ENCODE measurements around the gene EDAR. TPM values are rescaled to one million over a fixed set of nuclear protein-coding genes. Genes with fewer than 3 reads are reported as not detected.

Gene EDAR
- polyA plus RNA-seq, 1 of the 3 experiments (the other 2 are of a cell fraction): not detected

DNA sequence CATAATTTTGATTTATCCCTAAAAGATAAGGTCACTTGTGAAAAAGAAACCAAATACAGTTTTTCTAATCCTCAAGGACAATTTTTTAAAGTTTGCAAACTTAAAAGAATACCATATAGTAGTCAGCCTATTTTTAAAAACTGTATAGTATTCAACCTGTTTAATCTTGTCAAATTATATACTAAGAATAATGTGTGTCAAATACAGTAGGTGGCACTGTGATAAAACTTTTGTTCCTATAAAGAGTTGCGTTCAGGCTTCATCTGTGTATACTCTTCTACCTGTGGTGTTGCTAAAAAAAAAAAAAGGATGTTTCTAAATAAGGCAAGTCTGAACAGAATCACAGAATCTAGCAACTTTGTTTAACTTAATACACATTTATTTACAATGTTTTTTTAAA is 133.8 kb downstream of the EDAR start:
- H3F3A ChIP-seq (replicated peaks; ENCODE audit: insufficient read depth): peaks cover 26% of the 10 kb centered on the region
- H3K4me3 ChIP-seq (ENCODE audit: low read depth in 2 of 2, low read length in 1 of 2): no peak overlapping the region
- no peaks in the 10 kb centered on the region for H3K9me3 ChIP-seq
- H3K36me3 ChIP-seq (replicated peaks in 1 of 2; ENCODE audit: control insufficient read depth in 1 of 2, insufficient read depth in 2 of 2, low read length in 1 of 2): peaks cover 3 to 27% of the 10 kb centered on the region in 2 experiments
- no peaks in the 10 kb centered on the region for H3K27me3 ChIP-seq (ENCODE audit: insufficient read depth)
- H3K4me1 ChIP-seq (ENCODE audit: control insufficient read depth in 1 of 2, insufficient read depth in 2 of 2, low read depth in 1 of 2, low read length in 1 of 2): no peaks in the 10 kb centered on the region
- POLR2A ChIA-PET: no interaction called here
- H3K4me2 ChIP-seq: no peak overlapping the region
- WGBS (ENCODE audit: low lambda C conversion rate): 91% methylated on average over 1 of the region's 1 CpG
- CTCF ChIA-PET: interaction anchor here (0.7 to 1.6 kb wide), 3 partner anchors 13 to 153 kb away, joined by 3 to 9 read pairs (median 3); no protein-coding TSS in a partner anchor
- H3K9ac ChIP-seq: no peak overlapping the region
- H4K20me1 ChIP-seq (ENCODE audit: insufficient read depth): no peaks in the 10 kb centered on the region
- TF ChIP-seq RAD21 (IDR thresholded peaks at IDR 0.05; ENCODE audit: low read length) (peak; percentile 53), ELF1 (IDR thresholded peaks at IDR 0.05) (no peak)
- TF ChIP-seq, protein P1, sequence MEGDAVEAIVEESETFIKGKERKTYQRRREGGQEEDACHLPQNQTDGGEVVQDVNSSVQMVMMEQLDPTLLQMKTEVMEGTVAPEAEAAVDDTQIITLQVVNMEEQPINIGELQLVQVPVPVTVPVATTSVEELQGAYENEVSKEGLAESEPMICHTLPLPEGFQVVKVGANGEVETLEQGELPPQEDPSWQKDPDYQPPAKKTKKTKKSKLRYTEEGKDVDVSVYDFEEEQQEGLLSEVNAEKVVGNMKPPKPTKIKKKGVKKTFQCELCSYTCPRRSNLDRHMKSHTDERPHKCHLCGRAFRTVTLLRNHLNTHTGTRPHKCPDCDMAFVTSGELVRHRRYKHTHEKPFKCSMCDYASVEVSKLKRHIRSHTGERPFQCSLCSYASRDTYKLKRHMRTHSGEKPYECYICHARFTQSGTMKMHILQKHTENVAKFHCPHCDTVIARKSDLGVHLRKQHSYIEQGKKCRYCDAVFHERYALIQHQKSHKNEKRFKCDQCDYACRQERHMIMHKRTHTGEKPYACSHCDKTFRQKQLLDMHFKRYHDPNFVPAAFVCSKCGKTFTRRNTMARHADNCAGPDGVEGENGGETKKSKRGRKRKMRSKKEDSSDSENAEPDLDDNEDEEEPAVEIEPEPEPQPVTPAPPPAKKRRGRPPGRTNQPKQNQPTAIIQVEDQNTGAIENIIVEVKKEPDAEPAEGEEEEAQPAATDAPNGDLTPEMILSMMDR (IDR thresholded peaks at IDR 0.05): peak; percentile 51
- no peaks in the 10 kb centered on the region for H3K9me2 ChIP-seq
- no peak overlapping the region for H3K27ac ChIP-seq (ENCODE audit: low read depth in 2 of 2, low read length in 1 of 2)
- no peaks in the 10 kb centered on the region for H3K79me2 ChIP-seq (ENCODE audit: insufficient read depth)
- no peak for DNase-seq
- H2AFZ ChIP-seq (ENCODE audit: low read depth): no peak overlapping the region

DNA sequence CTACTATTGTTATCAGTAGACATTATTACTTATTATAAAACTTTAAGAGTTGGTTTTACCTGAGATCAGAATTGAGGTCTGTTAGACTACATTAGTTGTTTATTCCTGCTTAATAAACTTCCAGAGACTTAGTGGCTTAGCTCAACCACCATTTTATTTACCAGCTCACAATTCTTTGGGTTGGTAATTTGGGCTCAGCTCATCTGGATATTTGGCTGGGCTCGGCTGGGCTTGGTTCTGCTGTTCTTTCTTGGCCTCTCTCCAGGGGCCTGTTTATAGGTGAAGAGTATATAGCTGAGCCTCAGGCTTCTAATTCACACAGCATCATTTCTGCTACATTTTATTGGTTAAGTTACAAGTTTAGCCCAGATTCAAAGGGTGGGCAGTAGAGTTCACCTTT is 134.5 kb downstream of the EDAR start:
- Histone ChIP-seq H3K27ac (ENCODE audit: low read depth in 2 of 2, low read length in 1 of 2) (no peak overlapping the region), H3K9me3 (no peaks in the 10 kb centered on the region), H3K79me2 (ENCODE audit: insufficient read depth) (no peaks in the 10 kb centered on the region), H3F3A (replicated peaks; ENCODE audit: insufficient read depth) (peaks cover 26% of the 10 kb centered on the region), H3K36me3 (replicated peaks in 1 of 2; ENCODE audit: control insufficient read depth in 1 of 2, insufficient read depth in 2 of 2, low read length in 1 of 2) (peaks cover 3 to 30% of the 10 kb centered on the region in 2 experiments), H3K4me3 (ENCODE audit: low read depth in 2 of 2, low read length in 1 of 2) (no peak overlapping the region), H3K9me2 (no peaks in the 10 kb centered on the region), H4K20me1 (ENCODE audit: insufficient read depth) (no peaks in the 10 kb centered on the region), H3K4me2 (no peak overlapping the region), H3K27me3 (ENCODE audit: insufficient read depth) (no peaks in the 10 kb centered on the region), H3K4me1 (ENCODE audit: control insufficient read depth in 1 of 2, insufficient read depth in 2 of 2, low read depth in 1 of 2, low read length in 1 of 2) (no peaks in the 10 kb centered on the region), H3K9ac (no peak overlapping the region), H2AFZ (ENCODE audit: low read depth) (no peak overlapping the region)
- ChIA-PET POLR2A (no interaction called here), CTCF (interaction anchor here (0.8 to 1.2 kb wide), 2 partner anchors 9 to 12 kb away, joined by 3 to 4 read pairs; no protein-coding TSS in a partner anchor)
- WGBS (ENCODE audit: low lambda C conversion rate): 65% methylated on average over 1 of the region's 1 CpG
- TF ChIP-seq, protein P2, sequence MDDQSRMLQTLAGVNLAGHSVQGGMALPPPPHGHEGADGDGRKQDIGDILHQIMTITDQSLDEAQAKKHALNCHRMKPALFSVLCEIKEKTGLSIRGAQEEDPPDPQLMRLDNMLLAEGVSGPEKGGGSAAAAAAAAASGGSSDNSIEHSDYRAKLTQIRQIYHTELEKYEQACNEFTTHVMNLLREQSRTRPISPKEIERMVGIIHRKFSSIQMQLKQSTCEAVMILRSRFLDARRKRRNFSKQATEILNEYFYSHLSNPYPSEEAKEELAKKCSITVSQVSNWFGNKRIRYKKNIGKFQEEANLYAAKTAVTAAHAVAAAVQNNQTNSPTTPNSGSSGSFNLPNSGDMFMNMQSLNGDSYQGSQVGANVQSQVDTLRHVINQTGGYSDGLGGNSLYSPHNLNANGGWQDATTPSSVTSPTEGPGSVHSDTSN (IDR thresholded peaks at IDR 0.05): no peak
- no peak for TF ChIP-seq POLR2AphosphoS5 (IDR thresholded peaks at IDR 0.05; ENCODE audit: low read depth, low read length)
- TF ChIP-seq FOXJ3 (CRISPR knock-in tag; IDR thresholded peaks at IDR 0.05): no peak
- no peak for TF ChIP-seq JUND (IDR thresholded peaks at IDR 0.05)
- no peak for TF ChIP-seq GABPA (IDR thresholded peaks at IDR 0.05; ENCODE audit: low read depth)
- no peak for DNase-seq

DNA sequence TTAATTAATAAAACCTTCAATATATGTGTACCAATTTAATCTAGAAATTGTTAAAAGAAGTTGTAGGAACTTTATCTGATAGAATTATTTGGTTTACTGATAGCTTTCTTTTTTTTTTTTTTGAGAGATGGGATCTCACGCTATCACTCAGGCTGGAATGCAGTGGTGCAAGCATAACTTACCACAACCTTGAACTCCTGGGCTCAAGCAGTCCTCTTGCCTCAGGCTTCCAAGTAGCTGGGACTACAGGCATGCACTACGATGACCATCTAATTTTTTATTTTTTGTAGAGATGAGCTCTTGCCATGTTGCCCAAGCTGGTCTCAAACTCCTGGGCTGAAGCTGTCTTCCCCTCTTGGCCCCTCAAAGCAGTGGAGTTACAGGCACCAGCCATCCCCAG is 135.6 kb downstream of the EDAR start:
- Histone ChIP-seq H3K9me3 (no peaks in the 10 kb centered on the region), H3K4me2 (no peak overlapping the region), H4K20me1 (ENCODE audit: insufficient read depth) (no peaks in the 10 kb centered on the region), H3K27ac (ENCODE audit: low read depth in 2 of 2, low read length in 1 of 2) (no peak overlapping the region), H3K4me1 (ENCODE audit: control insufficient read depth in 1 of 2, insufficient read depth in 2 of 2, low read depth in 1 of 2, low read length in 1 of 2) (no peaks in the 10 kb centered on the region), H3K27me3 (ENCODE audit: insufficient read depth) (no peaks in the 10 kb centered on the region), H3K9me2 (no peaks in the 10 kb centered on the region), H2AFZ (ENCODE audit: low read depth) (no peak overlapping the region), H3K36me3 (replicated peaks in 1 of 2; ENCODE audit: control insufficient read depth in 1 of 2, insufficient read depth in 2 of 2, low read length in 1 of 2) (peaks cover 7 to 26% of the 10 kb centered on the region in 2 experiments), H3F3A (replicated peaks; ENCODE audit: insufficient read depth) (peaks cover 26% of the 10 kb centered on the region), H3K4me3 (ENCODE audit: low read depth in 2 of 2, low read length in 1 of 2) (no peak overlapping the region), H3K79me2 (ENCODE audit: insufficient read depth) (no peaks in the 10 kb centered on the region), H3K9ac (no peak overlapping the region)
- ChIA-PET CTCF (interaction anchor here (0.9 to 1.2 kb wide), 2 partner anchors 10 to 13 kb away, joined by 3 to 4 read pairs; no protein-coding TSS in a partner anchor), POLR2A (interaction anchor here (0.6 kb wide), 1 partner anchor 62 kb away, joined by 3 read pairs; no protein-coding TSS in a partner anchor)
- DNase-seq: no peak
- 93% methylated on average over 2 of the region's 2 CpGs for WGBS (ENCODE audit: low lambda C conversion rate)
- no peak for TF ChIP-seq RXRA (IDR thresholded peaks at IDR 0.05; ENCODE audit: borderline replicate concordance, low read depth)
- no peak for TF ChIP-seq FOXJ3 (CRISPR knock-in tag; IDR thresholded peaks at IDR 0.05)
- no peak for TF ChIP-seq EP300 (IDR thresholded peaks at IDR 0.05; ENCODE audit: borderline replicate concordance in 1 of 2, low read depth in 1 of 2, low read length in 1 of 2)
- TF ChIP-seq, protein P3, sequence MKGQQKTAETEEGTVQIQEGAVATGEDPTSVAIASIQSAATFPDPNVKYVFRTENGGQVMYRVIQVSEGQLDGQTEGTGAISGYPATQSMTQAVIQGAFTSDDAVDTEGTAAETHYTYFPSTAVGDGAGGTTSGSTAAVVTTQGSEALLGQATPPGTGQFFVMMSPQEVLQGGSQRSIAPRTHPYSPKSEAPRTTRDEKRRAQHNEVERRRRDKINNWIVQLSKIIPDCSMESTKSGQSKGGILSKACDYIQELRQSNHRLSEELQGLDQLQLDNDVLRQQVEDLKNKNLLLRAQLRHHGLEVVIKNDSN (IDR thresholded peaks at IDR 0.05; ENCODE audit: borderline replicate concordance, low read depth): no peak
- TF ChIP-seq TEAD4 (IDR thresholded peaks at IDR 0.05; ENCODE audit: borderline replicate concordance, insufficient read depth): no peak
- TF ChIP-seq, protein P4, sequence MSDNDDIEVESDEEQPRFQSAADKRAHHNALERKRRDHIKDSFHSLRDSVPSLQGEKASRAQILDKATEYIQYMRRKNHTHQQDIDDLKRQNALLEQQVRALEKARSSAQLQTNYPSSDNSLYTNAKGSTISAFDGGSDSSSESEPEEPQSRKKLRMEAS (IDR thresholded peaks at IDR 0.05; ENCODE audit: low read depth): no peak
- no peak for TF ChIP-seq MEF2A (IDR thresholded peaks at IDR 0.05; ENCODE audit: borderline replicate concordance, low read depth)
- TF ChIP-seq SIN3A (IDR thresholded peaks at IDR 0.05; ENCODE audit: borderline replicate concordance, low read depth, low read length): no peak
- no peak for TF ChIP-seq NFIC (IDR thresholded peaks at IDR 0.05; ENCODE audit: borderline replicate concordance)
- no peak for TF ChIP-seq RCOR1 (IDR thresholded peaks at IDR 0.05; ENCODE audit: low read length)
- TF ChIP-seq FOSL2 (IDR thresholded peaks at IDR 0.05; ENCODE audit: borderline replicate concordance, low read depth): no peak
- no peak for TF ChIP-seq ELF1 (IDR thresholded peaks at IDR 0.05)
- TF ChIP-seq TAF1 (IDR thresholded peaks at IDR 0.05; ENCODE audit: borderline replicate concordance, low read depth, low read length): no peak
- TF ChIP-seq GABPA (IDR thresholded peaks at IDR 0.05; ENCODE audit: low read depth): no peak
- TF ChIP-seq NRF1 (IDR thresholded peaks at IDR 0.05; ENCODE audit: low read depth, low read length): no peak
- TF ChIP-seq MXI1 (IDR thresholded peaks at IDR 0.05; ENCODE audit: low read depth, low read length): no peak
